GM12878 (cell line): ENCODE results near the gene MDH1. TPM values are rescaled to one million over a fixed set of nuclear protein-coding genes. Genes with fewer than 3 reads are reported as not detected.

Experiments
- ATAC-seq: fragments of 200-7000 bp; cut with Tn5 transposase; 3 replicates; pipeline ENCODE4 v1.9.1; 2020; ENCODE audit warnings: mild to moderate bottlenecking, moderate library complexity
- BruUV-seq: library from RNA; stranded (reverse); fragments of 400-500 nt; replicated peaks from 2 replicates; lab custom pipeline; 2021; lab: Mats Ljungman, UMichigan
- CTCF ChIA-PET: fragments of 300-600 bp; sonication (Branson Sonifier 250); formaldehyde crosslinking; extraction: SDS; loops from one replicate; lab custom pipeline; 2021; ENCODE audit warnings: inconsistent platforms; lab: Yijun Ruan, JAX
- POLR2A ChIA-PET: fragments of 350-600 bp; formaldehyde crosslinking; extraction: SDS; loops from one replicate; lab custom pipeline; 2021; ENCODE audit warnings: inconsistent platforms; lab: Charles Lee
- RAD21 ChIA-PET: fragments of 300-600 bp; sonication (Branson Sonifier 250); formaldehyde crosslinking; loops from one replicate; lab custom pipeline; 2023; ENCODE audit warnings: antibody characterized with exemption; ENCODE audit not compliant: unreplicated experiment; lab: Charles Lee
- SMC1A ChIA-PET: fragments of 300-600 bp; sonication (Branson Sonifier 250); formaldehyde crosslinking; loops from one replicate; lab custom pipeline; 2023; ENCODE audit not compliant: unreplicated experiment, uncharacterized antibody; lab: Charles Lee
- DNase-seq: peaks from one replicate; pipeline ENCODE4 v3.0.0-alpha.2; 2011; ENCODE audit warnings: low read depth, low spot score
- FAIRE-seq: peaks from 3 replicates; lab custom pipeline; 2011; peaks lifted over from hg19 to GRCh38; lab: Jason Lieb, UNC
- H2AFZ ChIP-seq: 2 replicates; pipeline ENCODE4 v1.6.0; 2011; ENCODE audit warnings: low read depth, low read length, control low read depth; ENCODE audit not compliant: control insufficient read depth
- H3K27ac ChIP-seq: 2 replicates; pipeline ENCODE4 v1.5.1; 2011; ENCODE audit warnings: control low read depth; ENCODE audit not compliant: control insufficient read depth, insufficient read depth
- H3K27me3 ChIP-seq, 2 experiments: replicated peaks in 1 of 2; 2 replicates each; pipeline versions ENCODE4 v1.6.0 to v1.6.1; 2011; ENCODE audit warnings: low read length in 1 of 2; ENCODE audit not compliant: control insufficient read depth in 2 of 2, insufficient read depth in 2 of 2
- H3K36me3 ChIP-seq, 2 experiments: 2 replicates each; pipeline ENCODE4 v1.5.1; 2011; ENCODE audit warnings: low read length in 1 of 2; ENCODE audit not compliant: control insufficient read depth in 2 of 2, insufficient read depth in 2 of 2
- H3K4me1 ChIP-seq: 2 replicates; pipeline ENCODE4 v1.6.1; 2011; ENCODE audit warnings: mild to moderate bottlenecking, low read length, moderate library complexity, mixed read lengths; ENCODE audit not compliant: control insufficient read depth, insufficient read depth
- H3K4me2 ChIP-seq: 2 replicates; pipeline ENCODE4 v1.6.0; 2011; ENCODE audit warnings: control low read depth; ENCODE audit not compliant: control insufficient read depth, insufficient read depth
- H3K4me3 ChIP-seq: fragments of 200-600 bp; sonication (generic); 2 replicates; pipeline ENCODE4 v1.5.1; 2016
- H3K79me2 ChIP-seq: 2 replicates; pipeline ENCODE4 v1.6.0; 2011; ENCODE audit warnings: low read length; ENCODE audit not compliant: control insufficient read depth, insufficient read depth
- H3K9ac ChIP-seq: 2 replicates; pipeline ENCODE4 v1.8.0; 2011; ENCODE audit warnings: low read length, control low read depth, mixed read lengths; ENCODE audit not compliant: control insufficient read depth, insufficient read depth
- H3K9me3 ChIP-seq: replicated peaks from 3 replicates; pipeline ENCODE4 v1.5.1; 2011; ENCODE audit warnings: mild to moderate bottlenecking, low read length; ENCODE audit not compliant: control insufficient read depth, insufficient read depth
- H4K20me1 ChIP-seq: 2 replicates; pipeline ENCODE4 v1.6.0; 2011; ENCODE audit not compliant: control insufficient read depth, insufficient read depth
- ESRRA ChIP-seq: IDR thresholded peaks from 2 replicates; pipeline ENCODE4 v1.6.1; 2012; ENCODE audit warnings: mild to moderate bottlenecking, low read length, improper control_type of control experiment
- KLF5 ChIP-seq: fragments of 450-650 bp; IDR thresholded peaks from 2 replicates; pipeline ENCODE4 v1.6.1; 2014; ENCODE audit warnings: mild to moderate bottlenecking; ENCODE audit not compliant: partially characterized antibody
- MYB ChIP-seq: fragments of 150-350 bp; IDR thresholded peaks from 2 replicates; pipeline ENCODE4 v1.6.1; 2014; ENCODE audit warnings: mild to moderate bottlenecking, low read depth, low read length, borderline replicate concordance
- RAD21 ChIP-seq: IDR thresholded peaks from 2 replicates; pipeline ENCODE4 v1.6.1; 2011; ENCODE audit warnings: mild to moderate bottlenecking, low read depth, low read length, moderate library complexity; ENCODE audit not compliant: insufficient read depth
- SIN3A ChIP-seq: IDR thresholded peaks from 2 replicates; pipeline ENCODE4 v1.6.1; 2012; ENCODE audit warnings: low read depth, low read length, improper control_type of control experiment
- USF1 ChIP-seq: IDR thresholded peaks from 2 replicates; pipeline ENCODE4 v1.6.1; 2011; ENCODE audit warnings: borderline replicate concordance, low read depth, mild to moderate bottlenecking, moderate library complexity, mixed read lengths, low read length; ENCODE audit not compliant: insufficient read depth; ENCODE audit errors: extremely low read length
- WRNIP1 ChIP-seq: IDR thresholded peaks from 2 replicates; pipeline ENCODE4 v1.6.1; 2011; ENCODE audit warnings: low read depth, low read length, improper control_type of control experiment, borderline replicate concordance
- ZBTB40 ChIP-seq: fragments of 450-650 bp; IDR thresholded peaks from 2 replicates; pipeline ENCODE4 v1.6.1; 2016; ENCODE audit warnings: mild to moderate bottlenecking, moderate library complexity, borderline replicate concordance
- WGBS: methylation state at CpG from one replicate; pipeline ENCODE4 v1.1.6; 2016; ENCODE audit warnings: low lambda C conversion rate; ENCODE audit not compliant: insufficient replicate concordance, insufficient coverage; ENCODE audit errors: missing lambda C conversion rate; 5-methylcytosine and 5-hydroxymethylcytosine counted together
- in situ Hi-C: fragments of 300-500 bp; cut with MboI; formaldehyde crosslinking; loops from 9 replicates; pipeline ENCODE4 v1.14.3; 2018; ENCODE audit warnings: mixed read lengths
- intact Hi-C: fragments of 100-400 bp; cut with micrococcal nuclease; formaldehyde crosslinking; loops from one replicate; pipeline ENCODE4 v1.14.2; 2022; ENCODE audit not compliant: unreplicated experiment
- polyA plus RNA-seq, 11 experiments: library from polyadenylated mRNA; depleted of rRNA in 4 of 11; unstranded in 6 of 11; stranded (reverse) in 5 of 11; fragments of >200 nt; fragmentation: Nextera tagmentation in 4 of 11; fragmentation: Illumina TruSeq in 1 of 11; extraction: Ambion mirVana in 4 of 11; extraction: Trizol in 1 of 11; gene quantifications; 1 replicate in 1 of 11; 2 replicates in 10 of 11; pipeline versions ENCODE4 v1.2.1 to v1.2.3, GENCODE V29; 2011 to 2016; ENCODE audit warnings: inconsistent platforms in 2 of 11, missing spikeins in 2 of 11, low read depth in 1 of 11
- total RNA-seq, 4 experiments: library from RNA; depleted of rRNA in 3 of 4; stranded (reverse); fragments of >200 nt in 3 of 4; fragmentation: Illumina TruSeq in 1 of 4; extraction: Trizol in 1 of 4; gene quantifications; 2 replicates each; pipeline versions ENCODE4 v1.2.1 to v1.2.3, GENCODE V29; 2013 to 2021
- TF ChIP-seq, protein P1 (sequence below): fragments of 450-650 bp; IDR thresholded peaks from 2 replicates; pipeline ENCODE4 v1.6.1; 2018; ENCODE audit warnings: mild to moderate bottlenecking, low read depth, moderate library complexity; ENCODE audit not compliant: partially characterized antibody
- TF ChIP-seq, protein P2 (sequence below): fragments of 450-650 bp; IDR thresholded peaks from 2 replicates; pipeline ENCODE4 v1.6.1; 2017; ENCODE audit warnings: mild to moderate bottlenecking

MDH1 gene
- total and polyA plus RNA-seq, 10 of the 15 experiments (the other 5 are each of a cell fraction or from before 2014, with no cell fraction given) = 254 to 1,581 (median 440) TPM

DNA sequence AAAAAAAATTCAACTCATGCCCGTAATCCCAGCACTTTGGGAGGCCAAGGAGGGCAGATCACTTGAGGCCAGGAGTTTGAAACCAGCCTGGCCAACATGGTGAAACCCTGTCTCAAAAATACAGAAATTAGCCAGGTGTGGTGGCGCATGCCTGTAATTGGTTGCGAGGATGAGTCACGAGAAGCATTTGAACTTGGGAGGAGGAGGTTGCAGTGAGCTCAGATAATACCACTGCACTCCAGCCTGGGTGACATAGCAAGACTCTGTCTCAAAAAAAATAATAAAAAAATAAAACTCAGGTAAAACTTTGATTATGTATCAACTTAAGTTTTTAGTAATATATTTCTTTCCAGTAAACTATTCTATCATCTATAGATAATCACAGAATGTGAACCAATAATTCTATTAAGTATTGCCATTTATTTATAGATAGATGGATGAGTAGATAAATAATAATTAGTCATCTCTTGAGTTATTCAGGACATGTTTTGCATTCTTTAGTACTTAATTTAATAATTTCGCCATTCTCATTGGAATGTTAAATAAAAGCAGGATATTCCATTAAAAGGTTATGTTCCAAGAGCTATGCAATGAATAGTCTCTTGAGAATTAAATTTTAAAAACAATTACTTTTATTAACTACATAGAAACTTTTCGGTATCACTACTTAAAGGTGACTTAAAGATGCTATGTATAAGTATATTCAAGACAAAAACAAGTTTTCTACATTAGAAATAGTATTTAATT is 49.2 kb upstream of the MDH1 start:
- no peak overlapping the region for H3K4me3 ChIP-seq
- in situ Hi-C loops = loop anchor here (10.0 kb wide), 1 partner anchor 755 kb away; no protein-coding TSS in a partner anchor
- H3K36me3 ChIP-seq = no peaks in the 10 kb centered on the region
- ChIA-PET CTCF (no interaction called here), SMC1A (interaction anchor here (1.1 kb wide), 1 partner anchor 76 kb away, joined by 3 read pairs; no protein-coding TSS in a partner anchor), POLR2A (no interaction called here), RAD21 (no interaction called here)
- no peak for FAIRE-seq
- H3K4me2 ChIP-seq = no peak overlapping the region
- ATAC-seq = no peak
- no peak overlapping the region for H3K9ac ChIP-seq
- H3K4me1 ChIP-seq = no peaks in the 10 kb centered on the region
- no peak for DNase-seq
- no peak overlapping the region for H2AFZ ChIP-seq
- no peaks in the 10 kb centered on the region for H3K9me3 ChIP-seq
- no peaks in the 10 kb centered on the region for H3K27me3 ChIP-seq
- BruUV-seq = no TSS peak
- no peak overlapping the region for H3K27ac ChIP-seq
- no peaks in the 10 kb centered on the region for H3K79me2 ChIP-seq
- WGBS = 87% methylated on average over 6 of the region's 6 CpGs
- H4K20me1 ChIP-seq = no peaks in the 10 kb centered on the region
- intact Hi-C loops = no loop called here
- no peak for TF ChIP-seq MYB
- no peak for TF ChIP-seq KLF5
- no peak for TF ChIP-seq WRNIP1
- TF ChIP-seq, protein P1, sequence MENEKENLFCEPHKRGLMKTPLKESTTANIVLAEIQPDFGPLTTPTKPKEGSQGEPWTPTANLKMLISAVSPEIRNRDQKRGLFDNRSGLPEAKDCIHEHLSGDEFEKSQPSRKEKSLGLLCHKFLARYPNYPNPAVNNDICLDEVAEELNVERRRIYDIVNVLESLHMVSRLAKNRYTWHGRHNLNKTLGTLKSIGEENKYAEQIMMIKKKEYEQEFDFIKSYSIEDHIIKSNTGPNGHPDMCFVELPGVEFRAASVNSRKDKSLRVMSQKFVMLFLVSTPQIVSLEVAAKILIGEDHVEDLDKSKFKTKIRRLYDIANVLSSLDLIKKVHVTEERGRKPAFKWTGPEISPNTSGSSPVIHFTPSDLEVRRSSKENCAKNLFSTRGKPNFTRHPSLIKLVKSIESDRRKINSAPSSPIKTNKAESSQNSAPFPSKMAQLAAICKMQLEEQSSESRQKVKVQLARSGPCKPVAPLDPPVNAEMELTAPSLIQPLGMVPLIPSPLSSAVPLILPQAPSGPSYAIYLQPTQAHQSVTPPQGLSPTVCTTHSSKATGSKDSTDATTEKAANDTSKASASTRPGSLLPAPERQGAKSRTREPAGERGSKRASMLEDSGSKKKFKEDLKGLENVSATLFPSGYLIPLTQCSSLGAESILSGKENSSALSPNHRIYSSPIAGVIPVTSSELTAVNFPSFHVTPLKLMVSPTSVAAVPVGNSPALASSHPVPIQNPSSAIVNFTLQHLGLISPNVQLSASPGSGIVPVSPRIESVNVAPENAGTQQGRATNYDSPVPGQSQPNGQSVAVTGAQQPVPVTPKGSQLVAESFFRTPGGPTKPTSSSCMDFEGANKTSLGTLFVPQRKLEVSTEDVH = no peak
- no peak for TF ChIP-seq USF1
- TF ChIP-seq ESRRA = no peak
- TF ChIP-seq ZBTB40 = no peak
- no peak for TF ChIP-seq RAD21
- TF ChIP-seq SIN3A = no peak
- TF ChIP-seq, protein P2, sequence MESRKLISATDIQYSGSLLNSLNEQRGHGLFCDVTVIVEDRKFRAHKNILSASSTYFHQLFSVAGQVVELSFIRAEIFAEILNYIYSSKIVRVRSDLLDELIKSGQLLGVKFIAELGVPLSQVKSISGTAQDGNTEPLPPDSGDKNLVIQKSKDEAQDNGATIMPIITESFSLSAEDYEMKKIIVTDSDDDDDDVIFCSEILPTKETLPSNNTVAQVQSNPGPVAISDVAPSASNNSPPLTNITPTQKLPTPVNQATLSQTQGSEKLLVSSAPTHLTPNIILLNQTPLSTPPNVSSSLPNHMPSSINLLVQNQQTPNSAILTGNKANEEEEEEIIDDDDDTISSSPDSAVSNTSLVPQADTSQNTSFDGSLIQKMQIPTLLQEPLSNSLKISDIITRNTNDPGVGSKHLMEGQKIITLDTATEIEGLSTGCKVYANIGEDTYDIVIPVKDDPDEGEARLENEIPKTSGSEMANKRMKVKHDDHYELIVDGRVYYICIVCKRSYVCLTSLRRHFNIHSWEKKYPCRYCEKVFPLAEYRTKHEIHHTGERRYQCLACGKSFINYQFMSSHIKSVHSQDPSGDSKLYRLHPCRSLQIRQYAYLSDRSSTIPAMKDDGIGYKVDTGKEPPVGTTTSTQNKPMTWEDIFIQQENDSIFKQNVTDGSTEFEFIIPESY = no peak
